Suprapubic skin (tissue), 3 donors: ENCODE data around the gene SLC12A8.

Experiments
- POLR2A ChIP-seq, 2 donors: fragments of 450-650 bp; IDR thresholded peaks; one replicate each; pipeline ENCODE4 v1.6.1; 2017; ENCODE audit warnings: antibody characterized with exemption in 2 of 2, mild to moderate bottlenecking in 2 of 2, moderate library complexity in 2 of 2
- TF ChIP-seq, protein P1 (sequence below), 2 donors: fragments of 200-600 bp in 1 of 2; fragments of 450-650 bp in 1 of 2; sonication (generic) in 1 of 2; IDR thresholded peaks; one replicate each; pipeline ENCODE4 v1.5.1; 2016 to 2019; ENCODE audit warnings: antibody characterized with exemption in 2 of 2, mild to moderate bottlenecking in 1 of 2, moderate library complexity in 1 of 2

DNA sequence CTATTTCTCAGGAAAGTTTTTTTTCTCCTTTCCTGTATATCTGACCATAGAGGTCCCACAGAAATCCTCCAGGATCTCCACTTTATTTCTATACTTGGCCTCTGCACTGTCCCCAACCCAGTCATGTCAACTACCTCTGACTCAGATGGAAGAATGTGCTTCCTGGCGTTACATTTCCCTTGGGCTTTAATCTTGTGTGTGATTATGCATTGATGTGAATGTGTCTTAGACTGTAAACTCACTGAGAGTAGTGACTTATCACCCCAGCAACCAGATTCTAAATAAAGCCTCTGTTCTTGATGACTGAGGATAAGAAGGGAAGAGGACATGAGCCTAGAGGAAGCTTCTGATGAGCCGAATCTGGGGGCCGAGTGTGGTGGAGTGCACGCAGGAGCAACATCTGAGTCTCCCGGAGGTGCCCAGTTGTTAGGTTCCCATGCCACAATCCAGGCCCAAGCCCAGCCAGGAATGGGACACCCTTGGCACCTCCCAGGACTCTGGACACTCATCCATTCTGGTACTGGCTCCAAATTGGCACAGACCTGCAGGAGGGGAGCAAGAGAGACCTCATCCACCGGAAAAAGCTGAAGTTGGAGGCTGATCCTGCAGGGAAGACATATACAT, 124.7 kb downstream of the SLC12A8 start:
- TF ChIP-seq, protein P1, sequence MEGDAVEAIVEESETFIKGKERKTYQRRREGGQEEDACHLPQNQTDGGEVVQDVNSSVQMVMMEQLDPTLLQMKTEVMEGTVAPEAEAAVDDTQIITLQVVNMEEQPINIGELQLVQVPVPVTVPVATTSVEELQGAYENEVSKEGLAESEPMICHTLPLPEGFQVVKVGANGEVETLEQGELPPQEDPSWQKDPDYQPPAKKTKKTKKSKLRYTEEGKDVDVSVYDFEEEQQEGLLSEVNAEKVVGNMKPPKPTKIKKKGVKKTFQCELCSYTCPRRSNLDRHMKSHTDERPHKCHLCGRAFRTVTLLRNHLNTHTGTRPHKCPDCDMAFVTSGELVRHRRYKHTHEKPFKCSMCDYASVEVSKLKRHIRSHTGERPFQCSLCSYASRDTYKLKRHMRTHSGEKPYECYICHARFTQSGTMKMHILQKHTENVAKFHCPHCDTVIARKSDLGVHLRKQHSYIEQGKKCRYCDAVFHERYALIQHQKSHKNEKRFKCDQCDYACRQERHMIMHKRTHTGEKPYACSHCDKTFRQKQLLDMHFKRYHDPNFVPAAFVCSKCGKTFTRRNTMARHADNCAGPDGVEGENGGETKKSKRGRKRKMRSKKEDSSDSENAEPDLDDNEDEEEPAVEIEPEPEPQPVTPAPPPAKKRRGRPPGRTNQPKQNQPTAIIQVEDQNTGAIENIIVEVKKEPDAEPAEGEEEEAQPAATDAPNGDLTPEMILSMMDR (IDR thresholded peaks at IDR 0.05) = no peak
- no peak for TF ChIP-seq POLR2A (IDR thresholded peaks at IDR 0.05)
